GM12801 (cell line): ENCODE results near the gene SYNGR2.

Source experiments
- CTCF ChIP-seq: IDR thresholded peaks from one replicate; pipeline ENCODE4 v1.5.1; 2011; ENCODE audit warnings: control low read depth; ENCODE audit not compliant: insufficient read length; ENCODE audit errors: extremely low read depth

SYNGR2 gene

DNA sequence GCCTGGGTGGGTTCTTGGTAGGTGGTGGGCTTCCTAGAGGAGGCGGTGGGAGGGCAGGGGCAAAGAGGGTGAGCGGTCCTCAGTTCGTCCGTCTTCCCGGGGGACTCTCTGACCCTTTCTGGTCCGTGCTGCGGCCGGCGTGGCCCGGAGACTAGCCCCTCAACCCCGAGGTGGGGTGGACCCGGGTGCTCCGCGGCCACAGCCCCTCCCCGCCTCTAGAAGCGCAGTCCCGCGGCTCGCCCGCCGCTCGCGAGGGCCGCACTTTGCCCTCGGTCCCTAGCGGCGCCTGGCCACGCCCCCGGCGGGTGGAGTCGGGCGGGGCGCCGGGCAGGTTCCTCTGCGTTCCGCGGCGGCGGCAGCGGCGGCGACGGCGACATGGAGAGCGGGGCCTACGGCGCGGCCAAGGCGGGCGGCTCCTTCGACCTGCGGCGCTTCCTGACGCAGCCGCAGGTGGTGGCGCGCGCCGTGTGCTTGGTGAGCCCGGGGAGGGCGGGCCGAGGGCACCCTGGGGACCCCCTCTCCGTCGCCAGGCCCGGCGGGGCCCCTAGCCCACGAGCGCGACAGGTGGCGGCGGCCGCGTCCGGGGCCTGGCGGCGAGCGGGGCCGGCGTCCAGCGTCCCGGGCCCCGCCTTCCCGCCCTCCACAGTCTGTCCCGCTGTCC is at the start of gene SYNGR2:
TSS of gene SYNGR2 (plus strand) at position 340 of the 661 bp plus-strand sequence. CDS start at position 376, 36 bp downstream.
- no peak for TF ChIP-seq CTCF

- no peak for TF ChIP-seq CTCF
These were observed 49.6 kb upstream of the SYNGR2 start for GRCh38 chr17:78118801-78119241.

- no peak for TF ChIP-seq CTCF
These were observed 47.8 kb upstream of the SYNGR2 start for GRCh38 chr17:78120537-78120936.

DNA sequence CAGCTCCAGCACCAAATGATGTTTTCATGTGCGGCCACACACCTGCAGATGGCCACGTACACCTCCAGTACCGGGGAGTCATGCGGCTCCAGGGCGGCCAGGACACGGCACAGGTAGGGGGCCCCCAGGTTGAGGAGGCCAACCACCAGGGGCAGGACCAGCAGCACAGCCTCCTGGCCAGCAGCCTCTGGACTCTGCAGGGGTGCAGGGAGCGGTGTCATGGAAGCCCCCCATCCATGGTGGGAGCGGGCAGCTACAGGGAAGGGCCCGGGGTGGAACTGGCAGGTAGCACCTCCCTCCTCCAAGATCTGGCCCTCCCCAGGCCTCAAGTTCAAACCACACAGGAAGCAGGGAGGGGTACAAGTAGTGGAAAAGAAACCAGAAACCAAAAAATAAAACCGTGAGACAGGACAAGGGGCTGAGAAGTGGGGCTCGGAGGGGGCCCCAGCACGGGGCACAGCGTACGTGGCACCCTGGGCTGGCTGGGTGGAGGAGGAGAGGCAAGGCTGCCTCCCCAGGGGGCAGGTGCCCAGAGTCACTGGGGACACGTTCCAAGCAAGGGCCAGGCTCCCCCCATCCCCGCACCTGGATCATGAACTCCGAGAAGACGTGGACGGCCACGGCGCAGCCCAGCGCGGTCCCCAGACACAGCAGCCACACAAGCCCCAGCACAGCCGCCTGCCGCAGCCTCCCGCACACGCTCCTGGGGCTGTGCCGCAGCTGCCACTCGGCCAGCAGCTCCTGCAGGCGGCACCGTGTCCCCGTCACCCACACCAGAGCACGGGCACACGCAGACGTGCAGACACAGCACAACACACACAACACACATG is 47.2 kb upstream of the SYNGR2 start:
- TF ChIP-seq CTCF = no peak

DNA sequence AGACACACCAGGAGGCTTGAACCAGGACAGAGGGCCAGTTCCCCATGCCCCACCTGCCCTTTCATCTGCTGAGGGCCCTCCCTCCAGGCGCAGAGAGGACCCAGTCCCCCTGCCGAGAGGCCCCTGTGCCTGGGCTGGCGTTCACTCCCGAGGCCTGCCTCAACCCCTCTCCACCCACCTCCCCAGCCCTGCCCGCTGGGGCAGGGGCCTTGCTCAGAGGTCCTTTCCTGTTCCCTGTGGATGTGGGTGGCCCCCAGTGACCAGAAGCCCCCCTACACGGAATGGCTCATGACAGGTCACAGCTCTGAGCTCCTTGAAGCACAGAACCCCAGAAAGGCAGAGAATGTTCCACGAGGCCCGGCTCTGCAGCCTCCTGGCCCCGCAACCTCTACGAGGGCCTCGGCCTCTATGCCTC is 46.6 kb upstream of the SYNGR2 start:
- no peak for TF ChIP-seq CTCF

GRCh38 chr17:78122216-78122930 is 46.0 kb upstream of the SYNGR2 start:
- TF ChIP-seq CTCF = no peak

DNA sequence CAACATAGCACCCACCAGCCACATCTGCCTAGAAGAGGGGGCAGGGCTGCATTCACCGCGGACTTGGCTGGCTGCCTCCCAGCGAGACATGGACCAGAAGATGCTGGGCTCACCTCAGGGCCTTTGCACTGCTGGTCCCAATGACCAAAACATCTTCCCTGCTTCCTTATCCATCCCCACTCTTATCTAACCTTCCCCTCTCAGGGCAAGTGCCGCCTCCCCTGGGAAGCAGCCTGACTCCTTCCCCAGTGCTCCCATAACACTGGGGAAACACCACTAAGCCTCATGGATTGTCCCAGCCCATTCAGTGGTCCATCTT is 45.5 kb upstream of the SYNGR2 start:
- no peak for TF ChIP-seq CTCF
